Eye (tissue), 1 donor: ENCODE measurements around the gene TBC1D1.

Experiments used
- DNase-seq: peaks from one replicate; pipeline ENCODE4 v3.0.0-alpha.2; 2015

TBC1D1 gene

GRCh38 chr4:37995299-37995821 lies 104.5 kb downstream of the TBC1D1 start:
- DNase-seq, result no peak

- no peak for DNase-seq
Measured at GRCh38 chr4:37995981-37996775, 105.3 kb downstream of the TBC1D1 start.

GRCh38 chr4:37998226-37998625 lies 107.3 kb downstream of the TBC1D1 start:
- no peak for DNase-seq

GRCh38 chr4:37999000-37999716 lies 108.3 kb downstream of the TBC1D1 start:
- DNase-seq, result no peak

GRCh38 chr4:37999965-38000364 lies 109.1 kb downstream of the TBC1D1 start:
- DNase-seq, result no peak

GRCh38 chr4:38001927-38002326 lies 111.0 kb downstream of the TBC1D1 start:
- no peak for DNase-seq

- no peak for DNase-seq
Measured at GRCh38 chr4:38002451-38003071, 111.7 kb downstream of the TBC1D1 start.

- DNase-seq, result no peak
Measured at GRCh38 chr4:38003102-38003501, 112.2 kb downstream of the TBC1D1 start.

- DNase-seq, result no peak
Measured at GRCh38 chr4:38003628-38004027, 112.7 kb downstream of the TBC1D1 start.

GRCh38 chr4:38004062-38004461 lies 113.2 kb downstream of the TBC1D1 start:
- no peak for DNase-seq

GRCh38 chr4:38004887-38005286 lies 114.0 kb downstream of the TBC1D1 start:
- no peak for DNase-seq

- no peak for DNase-seq
Measured at GRCh38 chr4:38005637-38006036, 114.8 kb downstream of the TBC1D1 start.

- no peak for DNase-seq
Measured at GRCh38 chr4:38007645-38008044, 116.8 kb downstream of the TBC1D1 start.

- DNase-seq, result peak; percentile 65
Measured at GRCh38 chr4:38008571-38009021, 117.7 kb downstream of the TBC1D1 start.

- no peak for DNase-seq
Measured at GRCh38 chr4:38009421-38009820, 118.5 kb downstream of the TBC1D1 start.

GRCh38 chr4:38009949-38010348 lies 119.1 kb downstream of the TBC1D1 start:
- no peak for DNase-seq

GRCh38 chr4:38011511-38012162 lies 120.8 kb downstream of the TBC1D1 start:
- no peak for DNase-seq

GRCh38 chr4:38013461-38014366 lies 122.8 kb downstream of the TBC1D1 start:
- no peak for DNase-seq

- DNase-seq, result no peak
Measured at GRCh38 chr4:38014421-38014852, 123.6 kb downstream of the TBC1D1 start.

GRCh38 chr4:38015886-38016515 lies 125.1 kb downstream of the TBC1D1 start:
- no peak for DNase-seq

GRCh38 chr4:38016698-38017097 lies 125.8 kb downstream of the TBC1D1 start:
- no peak for DNase-seq
